DOHH2 (cell line): ENCODE measurements around the gene UNC79.

Experiments
- EZH2phosphoT487 ChIP-seq: fragments of 200-600 bp; sonication (generic); IDR thresholded peaks from 2 replicates; pipeline ENCODE4 v1.6.1; 2017; ENCODE audit warnings: borderline replicate concordance, mild to moderate bottlenecking, antibody characterized with exemption, low read length, moderate library complexity, mixed read lengths
- TF ChIP-seq, protein P1 (sequence below): fragments of 200-600 bp; sonication (generic); IDR thresholded peaks from one replicate; pipeline ENCODE4 v1.5.1; 2014; ENCODE audit warnings: antibody characterized with exemption, mild to moderate bottlenecking, low read depth, low read length; ENCODE audit not compliant: poor library complexity, severe bottlenecking

DNA sequence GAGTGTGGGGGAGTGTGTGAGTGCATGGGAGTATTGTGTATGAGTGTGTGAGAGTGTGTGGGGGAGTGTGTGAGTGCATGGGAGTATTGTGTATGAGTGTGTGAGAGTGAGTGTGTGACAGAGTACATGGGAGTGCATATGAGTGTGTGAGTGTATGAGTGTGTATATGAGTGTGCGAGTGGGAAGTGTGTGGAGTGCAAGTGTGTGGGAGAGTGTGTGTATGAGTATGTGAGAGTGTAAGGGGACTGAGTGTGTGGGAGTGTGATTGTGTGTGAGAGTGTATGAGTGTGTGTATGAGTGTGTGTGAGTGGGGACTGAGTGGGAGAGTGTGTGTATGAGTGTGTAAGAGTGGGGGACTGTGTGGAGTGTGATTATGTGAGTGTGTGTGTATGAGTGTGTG lies 316.8 kb downstream of the UNC79 start:
- no peak for TF ChIP-seq EZH2phosphoT487
- TF ChIP-seq, protein P1, sequence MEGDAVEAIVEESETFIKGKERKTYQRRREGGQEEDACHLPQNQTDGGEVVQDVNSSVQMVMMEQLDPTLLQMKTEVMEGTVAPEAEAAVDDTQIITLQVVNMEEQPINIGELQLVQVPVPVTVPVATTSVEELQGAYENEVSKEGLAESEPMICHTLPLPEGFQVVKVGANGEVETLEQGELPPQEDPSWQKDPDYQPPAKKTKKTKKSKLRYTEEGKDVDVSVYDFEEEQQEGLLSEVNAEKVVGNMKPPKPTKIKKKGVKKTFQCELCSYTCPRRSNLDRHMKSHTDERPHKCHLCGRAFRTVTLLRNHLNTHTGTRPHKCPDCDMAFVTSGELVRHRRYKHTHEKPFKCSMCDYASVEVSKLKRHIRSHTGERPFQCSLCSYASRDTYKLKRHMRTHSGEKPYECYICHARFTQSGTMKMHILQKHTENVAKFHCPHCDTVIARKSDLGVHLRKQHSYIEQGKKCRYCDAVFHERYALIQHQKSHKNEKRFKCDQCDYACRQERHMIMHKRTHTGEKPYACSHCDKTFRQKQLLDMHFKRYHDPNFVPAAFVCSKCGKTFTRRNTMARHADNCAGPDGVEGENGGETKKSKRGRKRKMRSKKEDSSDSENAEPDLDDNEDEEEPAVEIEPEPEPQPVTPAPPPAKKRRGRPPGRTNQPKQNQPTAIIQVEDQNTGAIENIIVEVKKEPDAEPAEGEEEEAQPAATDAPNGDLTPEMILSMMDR = no peak
